GM12864 (cell line): ENCODE measurements around the gene SEC61B.

Experiments
- DNase-seq: peaks from one replicate; pipeline ENCODE4 v3.0.0-alpha.2; 2011; ENCODE audit warnings: low read depth
- H3K4me3 ChIP-seq: 2 replicates; pipeline ENCODE4 v1.5.1; 2011; ENCODE audit warnings: mild to moderate bottlenecking, low read depth, low read length, control low read depth
- TF ChIP-seq, protein P1 (sequence below): IDR thresholded peaks from 2 replicates; pipeline ENCODE4 v1.5.1; 2011; ENCODE audit warnings: low read depth, mild to moderate bottlenecking, moderate library complexity, low read length, control low read depth, inconsistent platforms; ENCODE audit errors: missing control alignments

SEC61B gene

DNA sequence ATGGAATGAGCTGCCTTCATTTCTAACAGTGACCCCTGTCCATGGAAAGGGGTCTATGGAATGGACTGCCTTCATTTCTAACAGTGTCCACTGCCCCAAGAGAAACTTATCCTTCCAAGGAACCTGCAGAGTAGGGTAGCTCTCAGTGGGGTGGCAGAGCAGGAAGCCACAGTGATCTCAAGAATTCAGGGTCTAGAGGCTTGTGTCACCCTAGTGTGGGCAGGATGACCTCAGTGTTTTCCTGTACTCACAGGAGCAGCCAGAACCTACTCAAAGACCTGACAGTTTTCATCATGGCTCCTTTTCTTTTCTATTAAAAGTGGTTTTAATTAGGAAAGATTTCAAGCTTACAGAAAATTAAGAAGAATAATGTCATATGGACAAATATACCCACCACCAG is 27.5 kb downstream of the SEC61B start:
- TF ChIP-seq, protein P1, sequence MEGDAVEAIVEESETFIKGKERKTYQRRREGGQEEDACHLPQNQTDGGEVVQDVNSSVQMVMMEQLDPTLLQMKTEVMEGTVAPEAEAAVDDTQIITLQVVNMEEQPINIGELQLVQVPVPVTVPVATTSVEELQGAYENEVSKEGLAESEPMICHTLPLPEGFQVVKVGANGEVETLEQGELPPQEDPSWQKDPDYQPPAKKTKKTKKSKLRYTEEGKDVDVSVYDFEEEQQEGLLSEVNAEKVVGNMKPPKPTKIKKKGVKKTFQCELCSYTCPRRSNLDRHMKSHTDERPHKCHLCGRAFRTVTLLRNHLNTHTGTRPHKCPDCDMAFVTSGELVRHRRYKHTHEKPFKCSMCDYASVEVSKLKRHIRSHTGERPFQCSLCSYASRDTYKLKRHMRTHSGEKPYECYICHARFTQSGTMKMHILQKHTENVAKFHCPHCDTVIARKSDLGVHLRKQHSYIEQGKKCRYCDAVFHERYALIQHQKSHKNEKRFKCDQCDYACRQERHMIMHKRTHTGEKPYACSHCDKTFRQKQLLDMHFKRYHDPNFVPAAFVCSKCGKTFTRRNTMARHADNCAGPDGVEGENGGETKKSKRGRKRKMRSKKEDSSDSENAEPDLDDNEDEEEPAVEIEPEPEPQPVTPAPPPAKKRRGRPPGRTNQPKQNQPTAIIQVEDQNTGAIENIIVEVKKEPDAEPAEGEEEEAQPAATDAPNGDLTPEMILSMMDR: no peak

DNA sequence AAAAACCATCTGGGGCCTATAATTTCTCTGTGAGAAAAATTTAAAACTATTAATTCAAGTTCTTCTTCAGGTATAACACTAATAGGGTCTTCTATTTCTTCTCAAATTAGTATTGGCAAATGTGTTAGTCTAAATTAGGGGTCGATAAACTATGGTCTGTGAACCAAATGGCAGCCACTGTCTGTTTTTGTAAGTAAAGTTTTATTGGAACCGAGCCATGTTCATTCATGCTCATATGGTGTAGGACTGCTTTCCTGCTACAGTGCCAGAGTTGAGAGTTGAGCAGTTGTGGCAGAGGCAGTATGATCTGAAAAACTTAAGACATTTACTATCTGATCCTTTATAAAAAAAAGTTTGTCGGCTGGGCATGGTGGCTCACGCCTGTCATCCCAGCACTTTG is 29.1 kb downstream of the SEC61B start:
- H3K4me3 ChIP-seq: no peak overlapping the region
- no peak for DNase-seq
- TF ChIP-seq, protein P1: no peak

More for the DNA sequence above, 27.5 kb downstream of the SEC61B start:
- no peak overlapping the region for H3K4me3 ChIP-seq
- no peak for DNase-seq

DNA sequence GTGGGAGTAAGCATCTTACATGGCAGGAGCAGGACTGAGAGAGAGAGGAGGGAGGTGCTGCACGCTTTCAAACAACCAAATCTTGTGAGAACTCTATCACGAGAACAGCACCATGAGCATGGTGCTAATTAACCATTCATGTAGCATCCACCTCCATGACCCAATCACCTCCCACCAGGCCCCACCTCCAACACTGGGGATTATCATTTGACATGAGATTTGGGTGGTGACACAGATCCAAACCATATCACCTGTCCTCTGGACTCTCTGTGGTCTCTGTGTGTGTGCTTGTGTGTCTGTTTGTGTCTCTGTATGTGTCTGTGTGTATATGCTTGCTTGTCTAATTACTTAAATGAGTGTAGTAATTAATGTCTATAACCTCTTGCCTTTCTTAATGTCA is 31.1 kb downstream of the SEC61B start:
- H3K4me3 ChIP-seq: no peak overlapping the region; the same call in 1 of the 2 replicates
- TF ChIP-seq, protein P1: no peak
- DNase-seq: peak; percentile 58

DNA sequence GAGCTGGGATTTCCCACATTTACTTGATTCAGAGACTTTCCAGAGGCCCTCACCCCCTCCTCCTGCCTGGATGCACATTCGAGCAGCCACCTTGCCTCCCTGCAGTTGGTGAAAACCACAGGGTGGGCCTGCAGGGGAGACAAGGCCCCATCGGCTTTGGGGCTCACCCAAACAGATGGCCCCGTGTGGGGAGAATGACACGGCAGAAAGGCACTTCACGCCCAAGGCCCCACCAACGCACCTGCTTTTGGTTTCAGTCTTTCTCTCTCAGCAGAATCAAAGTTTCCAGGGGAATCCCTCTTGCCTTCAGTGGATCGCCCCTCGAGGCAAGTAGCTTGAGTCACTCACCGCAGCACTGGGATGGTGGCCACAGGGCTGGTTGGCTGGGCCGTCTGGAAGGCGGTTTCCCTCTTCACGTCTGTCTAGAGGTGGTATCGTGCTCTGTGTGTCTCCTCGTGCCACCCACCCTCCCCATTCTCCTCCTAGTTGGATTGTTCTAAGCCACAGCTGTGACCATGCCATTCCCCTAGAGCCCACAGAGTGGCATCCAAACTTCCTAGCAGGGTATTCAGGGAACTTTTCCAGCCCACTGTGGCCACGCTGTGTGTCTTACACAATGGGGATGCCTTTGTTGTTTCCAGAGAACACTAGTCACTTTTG is 31.8 kb downstream of the SEC61B start:
- peak; percentile 88 for DNase-seq
- peak overlapping the region; percentile 24 for H3K4me3 ChIP-seq
- TF ChIP-seq, protein P1: peak; percentile 26

DNA sequence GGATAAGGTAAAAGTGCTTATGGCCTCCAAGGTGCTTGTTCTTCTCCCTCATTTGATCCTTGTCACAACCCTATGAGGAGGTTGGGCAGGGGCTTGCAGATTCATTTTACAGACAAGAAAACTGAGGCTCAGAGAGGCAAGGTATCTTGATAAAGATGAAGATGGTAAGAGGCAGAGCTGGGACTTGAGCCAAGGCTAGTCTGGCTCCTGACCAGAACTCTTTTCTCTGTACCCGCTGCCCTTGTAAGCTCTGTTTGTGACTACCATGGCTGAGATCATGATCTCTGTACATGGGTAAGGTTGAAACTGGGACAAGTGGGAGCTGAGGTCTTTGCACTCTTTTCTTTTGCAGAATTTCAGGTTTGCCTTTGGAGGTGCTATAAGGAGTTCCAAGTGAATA is 33.6 kb downstream of the SEC61B start:
- no peak for DNase-seq
- TF ChIP-seq, protein P1: no peak
- no peak overlapping the region for H3K4me3 ChIP-seq

DNA sequence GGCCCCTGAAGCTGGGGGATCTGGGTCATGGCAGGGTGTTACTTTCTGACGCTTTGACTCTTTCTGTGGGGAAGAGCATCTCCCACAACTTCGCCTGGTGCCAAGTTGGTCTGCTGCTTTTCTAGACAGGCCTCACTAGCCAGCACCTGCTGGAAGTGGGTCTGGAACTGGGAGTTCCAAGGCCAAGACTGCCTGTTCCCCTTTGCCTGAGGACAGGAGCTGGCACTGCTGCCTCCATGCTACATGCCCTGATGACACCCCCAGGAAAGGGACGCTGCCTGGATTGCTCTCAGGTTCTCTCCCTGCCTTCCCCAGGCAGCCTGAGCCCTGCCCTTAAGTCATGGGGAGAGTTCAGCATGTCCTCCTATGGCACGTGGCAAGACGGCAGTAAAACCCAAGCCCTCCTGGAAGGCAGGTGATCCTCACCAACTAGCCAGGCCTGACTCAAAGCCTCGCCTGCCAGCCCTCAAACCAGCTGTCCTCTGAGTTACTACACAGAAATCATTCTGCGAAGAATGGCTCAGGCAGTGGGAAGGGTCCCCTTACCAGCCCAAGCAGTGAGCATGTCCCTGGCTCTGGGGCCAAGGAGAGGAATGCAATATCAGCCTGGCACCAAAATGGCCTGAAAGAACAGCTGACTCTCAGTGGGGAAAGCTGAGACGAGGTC is 35.8 kb downstream of the SEC61B start:
- TF ChIP-seq, protein P1: no peak
- H3K4me3 ChIP-seq: no peak overlapping the region
- no peak for DNase-seq
